ENCODE measurements around the gene HMMR.

DNA sequence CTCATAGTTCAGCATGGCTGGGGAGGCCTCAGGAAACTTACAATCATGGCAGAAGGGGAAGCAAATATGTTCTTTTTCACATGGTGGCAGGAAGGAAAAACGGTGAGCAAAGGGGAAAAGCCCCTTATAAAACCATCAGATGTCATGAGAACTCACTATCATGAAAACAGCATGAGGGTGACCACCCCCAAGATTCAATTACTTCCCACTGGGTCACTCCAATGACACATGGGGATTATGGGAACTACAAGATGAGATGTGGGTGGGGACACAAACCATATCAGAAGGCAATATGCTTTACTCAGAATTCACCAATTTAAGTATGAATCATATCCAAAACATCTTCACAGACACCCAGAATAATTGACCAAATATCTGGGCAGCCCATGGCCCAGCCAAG lies 64.7 kb downstream of the HMMR start:
- TF ChIP-seq POLR2A (IDR thresholded peaks at IDR 0.05) = no peak
- TF ChIP-seq, protein P1, sequence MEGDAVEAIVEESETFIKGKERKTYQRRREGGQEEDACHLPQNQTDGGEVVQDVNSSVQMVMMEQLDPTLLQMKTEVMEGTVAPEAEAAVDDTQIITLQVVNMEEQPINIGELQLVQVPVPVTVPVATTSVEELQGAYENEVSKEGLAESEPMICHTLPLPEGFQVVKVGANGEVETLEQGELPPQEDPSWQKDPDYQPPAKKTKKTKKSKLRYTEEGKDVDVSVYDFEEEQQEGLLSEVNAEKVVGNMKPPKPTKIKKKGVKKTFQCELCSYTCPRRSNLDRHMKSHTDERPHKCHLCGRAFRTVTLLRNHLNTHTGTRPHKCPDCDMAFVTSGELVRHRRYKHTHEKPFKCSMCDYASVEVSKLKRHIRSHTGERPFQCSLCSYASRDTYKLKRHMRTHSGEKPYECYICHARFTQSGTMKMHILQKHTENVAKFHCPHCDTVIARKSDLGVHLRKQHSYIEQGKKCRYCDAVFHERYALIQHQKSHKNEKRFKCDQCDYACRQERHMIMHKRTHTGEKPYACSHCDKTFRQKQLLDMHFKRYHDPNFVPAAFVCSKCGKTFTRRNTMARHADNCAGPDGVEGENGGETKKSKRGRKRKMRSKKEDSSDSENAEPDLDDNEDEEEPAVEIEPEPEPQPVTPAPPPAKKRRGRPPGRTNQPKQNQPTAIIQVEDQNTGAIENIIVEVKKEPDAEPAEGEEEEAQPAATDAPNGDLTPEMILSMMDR (IDR thresholded peaks at IDR 0.05) = no peak

Measured in heart left ventricle (tissue), 13 donors.